CD4-positive, alpha-beta T cell (primary cell): Measurements from ENCODE around the gene DCUN1D2. TPM values are rescaled to one million over a fixed set of nuclear protein-coding genes. Genes with fewer than 3 reads are reported as not detected.

Source experiments
- ATAC-seq: fragments of 200-7000 bp; cut with Tn5 transposase; one replicate; pipeline ENCODE4 v1.10.0; 2022; ENCODE audit warnings: mild to moderate bottlenecking; ENCODE audit not compliant: poor library complexity
- CTCF ChIA-PET: fragments of 350-600 bp; sonication (Branson Sonifier 250); formaldehyde crosslinking; loops from one replicate; lab custom pipeline; 2021; ENCODE audit warnings: antibody characterized with exemption, inconsistent platforms; lab: Charles Lee
- POLR2A ChIA-PET: fragments of 350-600 bp; sonication (Branson Sonifier 250); formaldehyde crosslinking; loops from one replicate; lab custom pipeline; 2021; ENCODE audit warnings: antibody characterized with exemption, inconsistent platforms; lab: Charles Lee
- DNase-seq, 14 experiments: peaks; one replicate each; pipeline ENCODE4 v3.0.0-alpha.2; 2013 to 2020; ENCODE audit warnings: mixed read lengths in 2 of 14
- H3K27ac ChIP-seq, 2 donors: one replicate each; pipeline versions ENCODE4 v1.5.1 to v1.7.0; 2013; ENCODE audit warnings: low read length in 2 of 2, low read depth in 1 of 2, mild to moderate bottlenecking in 1 of 2
- H3K27me3 ChIP-seq, 2 experiments: 1 replicate in 1 of 2; 2 replicates in 1 of 2; pipeline versions ENCODE4 v1.6.1 to v1.7.0; 2013; ENCODE audit warnings: low read length in 2 of 2, control low read depth in 1 of 2, mild to moderate bottlenecking in 1 of 2, moderate library complexity in 1 of 2; ENCODE audit not compliant: insufficient read depth in 2 of 2, control insufficient read depth in 1 of 2
- H3K36me3 ChIP-seq: one replicate; pipeline ENCODE4 v1.6.1; 2013; ENCODE audit warnings: low read length, control low read depth; ENCODE audit not compliant: insufficient read depth
- H3K4me1 ChIP-seq: one replicate; pipeline ENCODE4 v1.6.1; 2013; ENCODE audit warnings: low read length, control low read depth; ENCODE audit not compliant: insufficient read depth
- H3K4me3 ChIP-seq: one replicate; pipeline ENCODE4 v1.5.1; 2013; ENCODE audit warnings: mild to moderate bottlenecking, low read length, moderate library complexity
- H3K9me3 ChIP-seq, 2 experiments: 1 replicate in 1 of 2; 2 replicates in 1 of 2; pipeline versions ENCODE4 v1.6.1 to v1.7.0; 2013; ENCODE audit warnings: low read length in 2 of 2, mild to moderate bottlenecking in 2 of 2, control low read depth in 1 of 2, moderate library complexity in 1 of 2; ENCODE audit not compliant: control insufficient read depth in 1 of 2, insufficient read depth in 1 of 2
- H3K27ac Mint-ChIP-seq: one replicate; pipeline ENCODE4 v1.8.0; 2020; ENCODE audit warnings: mixed read lengths
- H3K27me3 Mint-ChIP-seq: one replicate; pipeline ENCODE4 v1.8.0; 2021; ENCODE audit warnings: mixed read lengths
- H3K36me3 Mint-ChIP-seq: one replicate; pipeline ENCODE4 v1.8.0; 2021; ENCODE audit warnings: low read depth, mixed read lengths
- H3K4me1 Mint-ChIP-seq: one replicate; pipeline ENCODE4 v1.8.0; 2021; ENCODE audit warnings: low read depth, mixed read lengths
- H3K4me3 Mint-ChIP-seq: one replicate; pipeline ENCODE4 v1.8.0; 2020; ENCODE audit warnings: mild to moderate bottlenecking, mixed read lengths
- H3K9me3 Mint-ChIP-seq: one replicate; pipeline ENCODE4 v1.8.0; 2020; ENCODE audit warnings: mixed read lengths
- intact Hi-C, 2 experiments: fragments of 100-400 bp; cut with DNase I in 1 of 2; cut with micrococcal nuclease in 1 of 2; formaldehyde crosslinking; loops; one replicate each; pipeline versions ENCODE4 v1.15.1 to v1.9.0; 2023 to 2025; cut with DNase I, micrococcal nuclease
- total RNA-seq, 174 experiments: library from RNA in 2 of 174; stranded (reverse) in 2 of 174; gene quantifications; one replicate each; pipeline ENCODE4 v1.2.3 and lab custom pipeline; 2021 to 2026
- TF ChIP-seq, protein P1 (sequence below): fragments of 200-600 bp; IDR thresholded peaks from one replicate; pipeline ENCODE4 v1.8.0; 2022; ENCODE audit warnings: antibody characterized with exemption, mild to moderate bottlenecking

DCUN1D2 gene
- total RNA-seq, 2 experiments from 2014 or later: 16.2 to 18.9 TPM

DNA sequence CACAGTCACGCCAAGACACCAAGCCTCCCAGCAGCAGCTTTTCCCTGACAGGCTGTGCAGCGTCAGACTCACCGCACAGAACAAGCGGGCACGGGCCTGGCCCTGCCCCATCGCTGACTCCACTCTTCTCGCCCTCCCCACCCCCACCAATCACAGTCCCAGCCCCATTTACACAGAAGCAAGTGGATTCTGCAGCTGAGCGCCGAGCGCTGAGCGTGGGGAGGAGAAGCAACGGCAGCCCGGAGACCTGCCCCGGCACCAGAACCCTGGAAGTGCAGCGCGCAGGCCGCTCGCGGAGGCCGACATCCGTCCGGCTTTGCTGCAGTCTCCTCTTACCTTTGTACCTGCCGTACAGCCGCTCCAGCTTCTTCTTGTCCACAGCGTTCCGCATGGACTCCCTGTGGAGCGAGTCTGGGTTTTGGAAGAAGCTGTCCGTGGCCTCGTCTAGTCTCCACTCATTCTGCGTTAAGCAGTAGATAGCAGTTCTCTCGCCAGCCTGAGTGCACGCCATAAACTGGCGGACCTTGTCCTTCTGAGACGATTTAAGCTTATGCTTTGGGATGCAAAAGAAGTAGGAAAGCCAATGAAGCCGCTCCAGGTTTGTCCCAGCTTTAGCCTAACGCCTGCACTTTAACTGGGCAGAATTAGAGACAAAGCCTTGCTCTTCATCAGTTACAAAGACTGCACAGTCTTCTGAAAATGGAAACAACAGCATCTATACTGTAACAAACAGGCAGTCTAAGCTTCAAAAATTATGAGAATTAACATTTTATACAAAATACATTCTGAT lies 6.8 kb downstream of the DCUN1D2 start:
- Histone ChIP-seq H3K27ac (no peak overlapping the region), H3K4me1 (peaks cover 3% of the 10 kb centered on the region), H3K9me3 (no peaks in the 10 kb centered on the region), H3K4me3 (no peak overlapping the region), H3K36me3 (peaks cover 5% of the 10 kb centered on the region), H3K27me3 (no peaks in the 10 kb centered on the region)
- Mint-ChIP-seq H3K4me1 (peaks cover 23% of the 10 kb centered on the region), H3K27me3 (no peaks in the 10 kb centered on the region), H3K9me3 (no peaks in the 10 kb centered on the region), H3K27ac (no peak overlapping the region), H3K36me3 (peaks cover 26% of the 10 kb centered on the region), H3K4me3 (no peak overlapping the region)
- CTCF ChIA-PET: no interaction called here
- POLR2A ChIA-PET: no interaction called here
- no peak for DNase-seq
- ATAC-seq: no peak
- intact Hi-C loops: no loop called here
- TF ChIP-seq, protein P1, sequence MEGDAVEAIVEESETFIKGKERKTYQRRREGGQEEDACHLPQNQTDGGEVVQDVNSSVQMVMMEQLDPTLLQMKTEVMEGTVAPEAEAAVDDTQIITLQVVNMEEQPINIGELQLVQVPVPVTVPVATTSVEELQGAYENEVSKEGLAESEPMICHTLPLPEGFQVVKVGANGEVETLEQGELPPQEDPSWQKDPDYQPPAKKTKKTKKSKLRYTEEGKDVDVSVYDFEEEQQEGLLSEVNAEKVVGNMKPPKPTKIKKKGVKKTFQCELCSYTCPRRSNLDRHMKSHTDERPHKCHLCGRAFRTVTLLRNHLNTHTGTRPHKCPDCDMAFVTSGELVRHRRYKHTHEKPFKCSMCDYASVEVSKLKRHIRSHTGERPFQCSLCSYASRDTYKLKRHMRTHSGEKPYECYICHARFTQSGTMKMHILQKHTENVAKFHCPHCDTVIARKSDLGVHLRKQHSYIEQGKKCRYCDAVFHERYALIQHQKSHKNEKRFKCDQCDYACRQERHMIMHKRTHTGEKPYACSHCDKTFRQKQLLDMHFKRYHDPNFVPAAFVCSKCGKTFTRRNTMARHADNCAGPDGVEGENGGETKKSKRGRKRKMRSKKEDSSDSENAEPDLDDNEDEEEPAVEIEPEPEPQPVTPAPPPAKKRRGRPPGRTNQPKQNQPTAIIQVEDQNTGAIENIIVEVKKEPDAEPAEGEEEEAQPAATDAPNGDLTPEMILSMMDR: no peak

DNA sequence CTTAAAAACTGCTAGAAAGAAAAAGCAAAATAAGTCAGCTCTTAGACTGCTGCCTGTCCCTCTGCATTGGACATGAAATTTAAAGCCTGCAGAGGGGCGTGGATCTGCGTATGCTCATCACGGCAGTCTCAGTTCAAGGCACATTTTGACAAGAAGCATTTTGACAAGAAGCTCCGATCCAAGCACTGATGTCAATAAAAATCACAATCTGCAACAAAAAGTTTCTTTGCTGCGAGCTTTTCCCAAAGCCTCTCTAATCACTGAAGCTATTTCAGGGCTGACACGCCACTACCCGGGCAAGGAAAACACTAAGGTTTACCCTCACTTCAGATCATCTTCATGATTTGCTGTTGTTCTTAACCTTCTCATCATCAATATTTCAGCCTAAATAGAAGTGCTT lies 7.4 kb downstream of the DCUN1D2 start:
- DNase-seq: no peak
- TF ChIP-seq, protein P1: no peak
- Histone ChIP-seq H3K4me3 (no peak overlapping the region), H3K27ac (no peak overlapping the region), H3K4me1 (no peaks in the 10 kb centered on the region), H3K36me3 (peaks cover 5% of the 10 kb centered on the region), H3K27me3 (no peaks in the 10 kb centered on the region), H3K9me3 (no peaks in the 10 kb centered on the region)
- no peak for ATAC-seq
- ChIA-PET POLR2A (no interaction called here), CTCF (no interaction called here)
- no peaks in the 10 kb centered on the region for H3K9me3 Mint-ChIP-seq
- peaks cover 32% of the 10 kb centered on the region for H3K36me3 Mint-ChIP-seq
- intact Hi-C loops: no loop called here
- H3K4me1 Mint-ChIP-seq: peaks cover 17% of the 10 kb centered on the region
- no peaks in the 10 kb centered on the region for H3K27me3 Mint-ChIP-seq
- no peak overlapping the region for H3K4me3 Mint-ChIP-seq
- H3K27ac Mint-ChIP-seq: no peak overlapping the region

DNA sequence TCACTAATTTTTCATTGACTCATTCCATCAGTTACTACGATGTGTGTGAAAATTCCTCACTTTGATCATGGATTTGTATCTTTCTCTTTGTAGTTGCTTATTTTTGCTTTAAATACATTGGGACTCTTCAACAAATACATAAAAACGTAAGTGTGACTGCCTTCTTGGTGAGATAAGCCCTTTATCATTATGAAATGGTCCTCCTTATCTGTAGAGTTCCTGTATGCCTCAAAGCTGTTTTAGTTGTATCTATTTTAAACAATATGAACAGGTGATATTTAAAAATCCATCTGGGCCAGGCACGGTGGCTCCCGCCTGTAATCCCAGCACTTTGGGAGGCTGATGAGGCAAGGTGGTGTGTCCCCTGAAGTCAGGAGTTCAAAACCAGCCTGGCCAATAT lies 11.3 kb downstream of the DCUN1D2 start:
- Mint-ChIP-seq H3K36me3 (peaks cover 68% of the 10 kb centered on the region), H3K4me3 (no peak overlapping the region), H3K27ac (no peak overlapping the region), H3K4me1 (peaks cover 4% of the 10 kb centered on the region), H3K9me3 (no peaks in the 10 kb centered on the region), H3K27me3 (no peaks in the 10 kb centered on the region)
- TF ChIP-seq, protein P1: no peak
- DNase-seq (no peak), ATAC-seq (no peak)
- H3K4me3 ChIP-seq: no peak overlapping the region
- peaks cover 18% of the 10 kb centered on the region for H3K36me3 ChIP-seq
- CTCF ChIA-PET: no interaction called here
- H3K27me3 ChIP-seq: no peaks in the 10 kb centered on the region
- H3K9me3 ChIP-seq: no peaks in the 10 kb centered on the region
- POLR2A ChIA-PET: no interaction called here
- intact Hi-C loops: no loop called here
- H3K4me1 ChIP-seq: no peaks in the 10 kb centered on the region
- no peak overlapping the region for H3K27ac ChIP-seq
